Measurements from ENCODE around the gene MAP2K7.

- TF ChIP-seq POLR2A (IDR thresholded peaks at IDR 0.05): no peak
- TF ChIP-seq CTCF (IDR thresholded peaks at IDR 0.05): no peak
These were observed 19.1 kb downstream of the MAP2K7 start for GRCh38 chr19:7922836-7923195.
